Esophagus muscularis mucosa (tissue), 3 donors: ENCODE measurements around the gene PTPRN2.
"Not testable (repeated sequence)": the region's sequence is repeated elsewhere in the genome, so short reads cannot be mapped to it uniquely, and the experiment has no call there.

Experiments
- POLR2A ChIP-seq: fragments of 450-650 bp; IDR thresholded peaks from one replicate; pipeline ENCODE4 v1.6.1; 2017; ENCODE audit warnings: antibody characterized with exemption, moderate library complexity, mild to moderate bottlenecking, low read depth
- POLR2AphosphoS5 ChIP-seq, 2 donors: sonication (generic); formaldehyde crosslinking; IDR thresholded peaks; one replicate each; pipeline ENCODE4 v1.6.1; 2017; ENCODE audit warnings: antibody characterized with exemption in 2 of 2
- TF ChIP-seq, protein P1 (sequence below), 3 experiments: fragments of 200-600 bp in 2 of 3; fragments of 450-650 bp in 1 of 3; sonication (generic) in 2 of 3; IDR thresholded peaks; one replicate each; pipeline ENCODE4 v1.5.1; 2017 to 2019; ENCODE audit warnings: antibody characterized with exemption in 3 of 3, mild to moderate bottlenecking in 2 of 3, moderate library complexity in 1 of 3

GRCh38 chr7:158523877-158524276, 63.7 kb downstream of the PTPRN2 start:
- TF ChIP-seq, protein P1, sequence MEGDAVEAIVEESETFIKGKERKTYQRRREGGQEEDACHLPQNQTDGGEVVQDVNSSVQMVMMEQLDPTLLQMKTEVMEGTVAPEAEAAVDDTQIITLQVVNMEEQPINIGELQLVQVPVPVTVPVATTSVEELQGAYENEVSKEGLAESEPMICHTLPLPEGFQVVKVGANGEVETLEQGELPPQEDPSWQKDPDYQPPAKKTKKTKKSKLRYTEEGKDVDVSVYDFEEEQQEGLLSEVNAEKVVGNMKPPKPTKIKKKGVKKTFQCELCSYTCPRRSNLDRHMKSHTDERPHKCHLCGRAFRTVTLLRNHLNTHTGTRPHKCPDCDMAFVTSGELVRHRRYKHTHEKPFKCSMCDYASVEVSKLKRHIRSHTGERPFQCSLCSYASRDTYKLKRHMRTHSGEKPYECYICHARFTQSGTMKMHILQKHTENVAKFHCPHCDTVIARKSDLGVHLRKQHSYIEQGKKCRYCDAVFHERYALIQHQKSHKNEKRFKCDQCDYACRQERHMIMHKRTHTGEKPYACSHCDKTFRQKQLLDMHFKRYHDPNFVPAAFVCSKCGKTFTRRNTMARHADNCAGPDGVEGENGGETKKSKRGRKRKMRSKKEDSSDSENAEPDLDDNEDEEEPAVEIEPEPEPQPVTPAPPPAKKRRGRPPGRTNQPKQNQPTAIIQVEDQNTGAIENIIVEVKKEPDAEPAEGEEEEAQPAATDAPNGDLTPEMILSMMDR (IDR thresholded peaks at IDR 0.05), result not testable (repeated sequence)
- not testable (repeated sequence) for TF ChIP-seq POLR2A; POLR2AphosphoS5 (IDR thresholded peaks at IDR 0.05)
